ENCODE measurements around the gene LNX1. TPM values are rescaled to one million over a fixed set of nuclear protein-coding genes. Genes with fewer than 3 reads are reported as not detected.

The LNX1 gene
- total RNA-seq (not detected), polyA plus RNA-seq (under 1 TPM; 0.25 to 0.42 (median 0.32) TPM)

DNA sequence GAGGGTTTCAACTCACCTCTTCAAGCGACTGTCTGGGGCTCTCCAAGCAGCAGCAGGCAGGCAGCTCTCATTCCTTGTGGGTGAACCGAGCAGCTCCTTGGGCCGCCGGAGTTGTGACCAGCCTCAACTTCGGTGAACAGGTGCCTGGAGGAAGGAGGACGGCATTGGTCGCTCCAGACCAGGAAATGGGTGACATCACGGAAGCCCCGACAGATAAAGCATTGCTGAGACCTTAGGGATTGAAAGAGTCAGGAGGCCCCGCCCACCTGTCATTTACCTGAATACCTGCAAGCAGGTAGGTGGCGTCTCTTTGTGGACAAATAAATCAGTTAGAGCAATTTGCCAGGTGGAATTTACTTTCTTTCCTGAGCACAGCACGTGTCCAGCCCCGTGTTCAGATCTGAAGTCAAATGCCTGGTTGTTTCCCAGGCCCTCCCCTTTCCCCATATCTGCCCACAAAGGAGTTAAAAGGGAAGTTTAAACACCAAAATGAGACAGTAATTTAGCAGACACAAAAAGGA is at the start of gene LNX1:
LNX1 (minus strand) TSS at position 115 of the 521 bp plus-strand sequence. CDS start 17,484 bp downstream, outside the sequence.
- no peaks in the 10 kb centered on the region for H3K9me3 ChIP-seq (ENCODE audit: control insufficient read depth in 2 of 2, low read length in 2 of 2)
- H3K36me3 ChIP-seq (ENCODE audit: control insufficient read depth, insufficient read depth, low read length): no peaks in the 10 kb centered on the region
- H3K4me1 ChIP-seq (ENCODE audit: control insufficient read depth, insufficient read depth, low read length, poor library complexity, severe bottlenecking): no peaks in the 10 kb centered on the region
- Mint-ChIP-seq H3K27ac (peak within 1 kb of the TSS in 1 of 3 donors; percentile 28), H3K9me3 (peaks cover 0 to 2% (median 0%) of the 10 kb centered on the region in 7 donors), H3K27me3 (peaks cover 28% of the 10 kb centered on the region), H3K36me3 (no peaks in the 10 kb centered on the region), H3K4me3 (peak within 1 kb of the TSS in 1 of 4 donors; percentile 36), H3K4me1 (peaks cover 0 to 7% (median 0%) of the 10 kb centered on the region in 4 donors)
- no peak for ATAC-seq (ENCODE audit: low read depth in 2 of 2)
- no peak for DNase-seq
- no peak within 1 kb of the TSS for H3K4me3 ChIP-seq (ENCODE audit: low read depth, low read length)
- no peak within 1 kb of the TSS for H3K27ac ChIP-seq (ENCODE audit: insufficient read depth, low read length, poor library complexity, severe bottlenecking)
- H3K27me3 ChIP-seq (ENCODE audit: control insufficient read depth, insufficient read depth, low read length): no peaks in the 10 kb centered on the region

DNA sequence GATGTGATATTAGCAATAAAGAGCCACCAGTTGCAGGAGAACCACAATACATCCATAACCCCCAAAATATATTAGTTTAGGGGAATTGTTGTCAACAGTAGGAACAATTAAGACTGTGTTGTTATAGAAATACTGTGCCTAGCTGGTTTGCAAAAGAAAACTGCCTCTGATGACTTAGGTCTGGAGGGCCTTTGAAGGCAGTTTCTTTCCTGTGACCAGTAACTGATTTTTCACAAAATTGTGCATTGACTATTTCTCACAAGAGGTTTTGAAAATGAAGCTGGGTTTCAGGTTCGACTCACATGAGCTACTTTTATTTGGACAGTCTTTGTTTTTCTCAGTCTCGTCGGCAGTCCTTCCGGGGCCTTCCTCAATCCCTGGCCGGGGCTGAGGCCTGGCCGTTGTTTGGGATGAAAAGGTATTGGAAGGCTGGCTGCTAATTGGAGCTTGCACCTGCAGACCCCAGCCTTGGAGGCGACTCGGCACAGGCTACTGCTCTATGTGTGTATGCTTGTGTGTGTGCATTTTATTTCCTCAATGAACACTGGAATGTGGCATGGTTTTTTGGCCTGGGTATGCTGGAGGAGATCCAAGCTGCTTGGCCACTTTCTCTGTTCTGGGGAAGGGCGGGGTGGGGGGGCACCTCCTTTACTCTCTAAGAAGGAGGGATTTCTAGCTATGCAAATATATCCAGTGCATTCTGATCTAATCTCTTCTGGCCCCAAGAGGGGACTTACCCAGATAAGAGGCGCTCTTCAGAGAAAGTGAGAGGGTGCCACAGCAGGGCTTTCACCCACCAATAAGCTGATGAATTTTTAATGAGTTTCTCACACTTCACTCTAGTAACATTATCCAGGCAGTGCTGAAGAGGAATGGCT is 49.5 kb upstream of the LNX1 start:
- no peaks in the 10 kb centered on the region for H3K4me1 Mint-ChIP-seq
- H3K27me3 Mint-ChIP-seq: no peaks in the 10 kb centered on the region
- no peaks in the 10 kb centered on the region for H3K4me1 ChIP-seq (ENCODE audit: control insufficient read depth, insufficient read depth, low read length, poor library complexity, severe bottlenecking)
- H3K9me3 Mint-ChIP-seq: peaks cover 0 to 4% (median 0%) of the 10 kb centered on the region in 7 donors
- ATAC-seq (ENCODE audit: low read depth in 2 of 2) (no peak), DNase-seq (no peak)
- H3K36me3 ChIP-seq (ENCODE audit: control insufficient read depth, insufficient read depth, low read length): no peaks in the 10 kb centered on the region
- H3K27me3 ChIP-seq (ENCODE audit: control insufficient read depth, insufficient read depth, low read length): no peaks in the 10 kb centered on the region
- no peaks in the 10 kb centered on the region for H3K36me3 Mint-ChIP-seq
- H3K27ac ChIP-seq (ENCODE audit: insufficient read depth, low read length, poor library complexity, severe bottlenecking): no peak overlapping the region
- H3K4me3 Mint-ChIP-seq: no peak overlapping the region
- H3K4me3 ChIP-seq (ENCODE audit: low read depth, low read length): no peak overlapping the region
- no peaks in the 10 kb centered on the region for H3K9me3 ChIP-seq (ENCODE audit: control insufficient read depth in 2 of 2, low read length in 2 of 2)
- H3K27ac Mint-ChIP-seq: no peak overlapping the region

- no peak for ATAC-seq (ENCODE audit: low read depth in 2 of 2)
These were observed 47.6 kb upstream of the LNX1 start for GRCh38 chr4:53638919-53639318.

GRCh38 chr4:53637348-53637747 is 46.1 kb upstream of the LNX1 start:
- peaks cover 10% of the 10 kb centered on the region for H3K27me3 Mint-ChIP-seq
- no peak for DNase-seq
- H3K9me3 ChIP-seq (ENCODE audit: control insufficient read depth in 2 of 2, low read length in 2 of 2): no peaks in the 10 kb centered on the region
- H3K27ac ChIP-seq (ENCODE audit: insufficient read depth, low read length, poor library complexity, severe bottlenecking): no peak overlapping the region
- ATAC-seq (ENCODE audit: low read depth in 2 of 2): no peak
- no peaks in the 10 kb centered on the region for H3K27me3 ChIP-seq (ENCODE audit: control insufficient read depth, insufficient read depth, low read length)
- H3K4me3 Mint-ChIP-seq: no peak overlapping the region
- no peak overlapping the region for H3K4me3 ChIP-seq (ENCODE audit: low read depth, low read length)
- H3K36me3 Mint-ChIP-seq: no peaks in the 10 kb centered on the region
- H3K9me3 Mint-ChIP-seq: peaks cover 0 to 4% (median 0%) of the 10 kb centered on the region in 7 donors
- no peaks in the 10 kb centered on the region for H3K36me3 ChIP-seq (ENCODE audit: control insufficient read depth, insufficient read depth, low read length)
- H3K27ac Mint-ChIP-seq: no peak overlapping the region
- H3K4me1 ChIP-seq (ENCODE audit: control insufficient read depth, insufficient read depth, low read length, poor library complexity, severe bottlenecking): no peaks in the 10 kb centered on the region
- no peaks in the 10 kb centered on the region for H3K4me1 Mint-ChIP-seq

More at GRCh38 chr4:53638919-53639318, 47.6 kb upstream of the LNX1 start:
- no peak overlapping the region for H3K4me3 ChIP-seq (ENCODE audit: low read depth, low read length)
- H3K9me3 ChIP-seq (ENCODE audit: control insufficient read depth in 2 of 2, low read length in 2 of 2): no peaks in the 10 kb centered on the region
- H3K4me1 Mint-ChIP-seq: no peaks in the 10 kb centered on the region
- no peaks in the 10 kb centered on the region for H3K4me1 ChIP-seq (ENCODE audit: control insufficient read depth, insufficient read depth, low read length, poor library complexity, severe bottlenecking)
- no peak overlapping the region for H3K27ac ChIP-seq (ENCODE audit: insufficient read depth, low read length, poor library complexity, severe bottlenecking)
- no peak for DNase-seq
- H3K27me3 Mint-ChIP-seq: no peaks in the 10 kb centered on the region
- no peaks in the 10 kb centered on the region for H3K27me3 ChIP-seq (ENCODE audit: control insufficient read depth, insufficient read depth, low read length)
- H3K4me3 Mint-ChIP-seq: no peak overlapping the region
- H3K9me3 Mint-ChIP-seq: peaks cover 0 to 4% (median 0%) of the 10 kb centered on the region in 7 donors
- no peak overlapping the region for H3K27ac Mint-ChIP-seq
- H3K36me3 Mint-ChIP-seq: no peaks in the 10 kb centered on the region
- no peaks in the 10 kb centered on the region for H3K36me3 ChIP-seq (ENCODE audit: control insufficient read depth, insufficient read depth, low read length)

GRCh38 chr4:53635697-53636483 is 44.6 kb upstream of the LNX1 start:
- Mint-ChIP-seq H3K4me1 (no peaks in the 10 kb centered on the region), H3K9me3 (peaks cover 0 to 1% (median 0%) of the 10 kb centered on the region in 7 donors), H3K36me3 (no peaks in the 10 kb centered on the region), H3K4me3 (no peak overlapping the region), H3K27ac (no peak overlapping the region), H3K27me3 (peaks cover 10% of the 10 kb centered on the region)
- Histone ChIP-seq H3K9me3 (ENCODE audit: control insufficient read depth in 2 of 2, low read length in 2 of 2) (no peaks in the 10 kb centered on the region), H3K4me3 (ENCODE audit: low read depth, low read length) (no peak overlapping the region), H3K27ac (ENCODE audit: insufficient read depth, low read length, poor library complexity, severe bottlenecking) (no peak overlapping the region), H3K4me1 (ENCODE audit: control insufficient read depth, insufficient read depth, low read length, poor library complexity, severe bottlenecking) (no peaks in the 10 kb centered on the region), H3K27me3 (ENCODE audit: control insufficient read depth, insufficient read depth, low read length) (no peaks in the 10 kb centered on the region), H3K36me3 (ENCODE audit: control insufficient read depth, insufficient read depth, low read length) (no peaks in the 10 kb centered on the region)
- ATAC-seq (ENCODE audit: low read depth in 2 of 2): no peak
- no peak for DNase-seq

DNA sequence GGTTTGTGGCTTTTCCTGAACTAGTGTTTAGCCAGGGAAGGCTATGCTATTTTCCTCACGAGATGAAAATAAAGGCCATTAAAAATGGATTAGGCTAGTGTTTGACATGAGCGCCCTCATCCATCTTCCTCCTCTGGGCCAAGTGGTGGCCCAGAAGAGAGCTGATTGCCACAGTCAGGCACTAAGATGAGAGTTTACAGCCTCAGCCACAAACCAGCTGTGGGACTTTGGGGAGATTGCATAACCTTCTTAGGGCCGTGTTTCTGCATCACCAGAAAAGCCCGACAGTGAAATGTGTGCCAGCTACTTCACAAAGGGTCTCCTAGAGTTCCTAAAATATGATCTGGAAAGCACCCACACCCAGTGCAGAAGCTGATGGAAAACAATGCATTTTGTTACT is 42.3 kb upstream of the LNX1 start:
- Histone ChIP-seq H3K9me3 (ENCODE audit: control insufficient read depth in 2 of 2, low read length in 2 of 2) (no peaks in the 10 kb centered on the region), H3K27me3 (ENCODE audit: control insufficient read depth, insufficient read depth, low read length) (no peaks in the 10 kb centered on the region), H3K27ac (ENCODE audit: insufficient read depth, low read length, poor library complexity, severe bottlenecking) (no peak overlapping the region), H3K4me3 (ENCODE audit: low read depth, low read length) (no peak overlapping the region), H3K36me3 (ENCODE audit: control insufficient read depth, insufficient read depth, low read length) (no peaks in the 10 kb centered on the region), H3K4me1 (ENCODE audit: control insufficient read depth, insufficient read depth, low read length, poor library complexity, severe bottlenecking) (no peaks in the 10 kb centered on the region)
- Mint-ChIP-seq H3K27ac (no peak overlapping the region), H3K4me1 (no peaks in the 10 kb centered on the region), H3K9me3 (peaks cover 0 to 2% (median 0%) of the 10 kb centered on the region in 7 donors), H3K4me3 (no peak overlapping the region), H3K36me3 (no peaks in the 10 kb centered on the region), H3K27me3 (peaks cover 10% of the 10 kb centered on the region)
- no peak for ATAC-seq (ENCODE audit: low read depth in 2 of 2)
- DNase-seq: no peak

GRCh38 chr4:53629296-53629695 is 38.0 kb upstream of the LNX1 start:
- H3K9me3 ChIP-seq (ENCODE audit: control insufficient read depth in 2 of 2, low read length in 2 of 2): no peaks in the 10 kb centered on the region
- no peak overlapping the region for H3K4me3 ChIP-seq (ENCODE audit: low read depth, low read length)
- H3K27me3 ChIP-seq (ENCODE audit: control insufficient read depth, insufficient read depth, low read length): no peaks in the 10 kb centered on the region
- Mint-ChIP-seq H3K36me3 (no peaks in the 10 kb centered on the region), H3K4me1 (no peaks in the 10 kb centered on the region), H3K27me3 (peaks cover 15% of the 10 kb centered on the region), H3K9me3 (peaks cover 0 to 4% (median 0%) of the 10 kb centered on the region in 7 donors), H3K4me3 (no peak overlapping the region), H3K27ac (no peak overlapping the region)
- no peak overlapping the region for H3K27ac ChIP-seq (ENCODE audit: insufficient read depth, low read length, poor library complexity, severe bottlenecking)
- no peaks in the 10 kb centered on the region for H3K4me1 ChIP-seq (ENCODE audit: control insufficient read depth, insufficient read depth, low read length, poor library complexity, severe bottlenecking)
- H3K36me3 ChIP-seq (ENCODE audit: control insufficient read depth, insufficient read depth, low read length): no peaks in the 10 kb centered on the region
- no peak for DNase-seq
- no peak for ATAC-seq (ENCODE audit: low read depth in 2 of 2)
